Epidermal melanocyte (primary cell): ENCODE data around the gene NUP88.

Experiments used
- DNase-seq: peaks from one replicate; pipeline ENCODE4 v3.0.0; 2011; ENCODE audit warnings: low spot score; ENCODE audit not compliant: insufficient read length

NUP88 gene

GRCh38 chr17:5355421-5356129 is 63.9 kb downstream of the NUP88 start:
- no peak for DNase-seq

GRCh38 chr17:5354886-5355415 is 64.5 kb downstream of the NUP88 start:
- DNase-seq = no peak

- no peak for DNase-seq
Observed at GRCh38 chr17:5354310-5354709, 65.2 kb downstream of the NUP88 start.

- DNase-seq = no peak
Observed at GRCh38 chr17:5352681-5353289, 66.7 kb downstream of the NUP88 start.

GRCh38 chr17:5344914-5345313 is 74.5 kb downstream of the NUP88 start:
- DNase-seq = no peak
